Loucy (cell line): Measurements from ENCODE around the gene DEFB110.

ENCODE experiments used
- CTCF ChIP-seq: fragments of 200-600 bp; sonication (generic); conservative IDR thresholded peaks from 2 replicates; pipeline ENCODE4 v1.5.1; 2014; ENCODE audit warnings: mild to moderate bottlenecking, antibody characterized with exemption, low read length
- EZH2phosphoT487 ChIP-seq: fragments of 200-600 bp; IDR thresholded peaks from 2 replicates; pipeline ENCODE4 v1.6.1; 2018; ENCODE audit warnings: antibody characterized with exemption, mild to moderate bottlenecking, moderate library complexity, borderline replicate concordance

- TF ChIP-seq CTCF (no peak), EZH2phosphoT487 (no peak)
Measured at GRCh38 chr6:50047026-50047425, 25.2 kb upstream of the DEFB110 start.
